CD14-positive monocyte (primary cell): Measurements from ENCODE around the gene NHERF1. TPM values are rescaled to one million over a fixed set of nuclear protein-coding genes. Genes with fewer than 3 reads are reported as not detected.

Source experiments
- DNase-seq, 3 donors: peaks; one replicate each; pipeline ENCODE4 v3.0.0-alpha.2; 2011 to 2022
- H2AFZ ChIP-seq: 2 replicates; pipeline ENCODE4 v1.6.0; 2012; ENCODE audit warnings: mild to moderate bottlenecking, low read depth, low read length, inconsistent platforms; ENCODE audit not compliant: insufficient read depth, poor library complexity, severe bottlenecking
- H3K27ac ChIP-seq, 2 donors: 1 replicate in 1 of 2; 2 replicates in 1 of 2; pipeline ENCODE4 v1.5.1; 2012 to 2013; ENCODE audit warnings: low read length in 2 of 2, control low read depth in 1 of 2, inconsistent platforms in 1 of 2, low read depth in 1 of 2, mild to moderate bottlenecking in 1 of 2
- H3K27me3 ChIP-seq, 2 donors: one replicate each; pipeline versions ENCODE4 v1.6.0 to v1.6.1; 2011 to 2013; ENCODE audit warnings: low read length in 2 of 2; ENCODE audit not compliant: control insufficient read depth in 2 of 2, insufficient read depth in 2 of 2
- H3K36me3 ChIP-seq, 2 donors: replicated peaks in 1 of 2; 1 replicate in 1 of 2; 2 replicates in 1 of 2; pipeline versions ENCODE4 v1.5.1 to v1.6.1; 2012 to 2013; ENCODE audit warnings: low read length in 2 of 2, control low read depth in 1 of 2, inconsistent platforms in 1 of 2, mild to moderate bottlenecking in 1 of 2; ENCODE audit not compliant: insufficient read depth in 2 of 2, control insufficient read depth in 1 of 2
- H3K4me1 ChIP-seq, 2 donors: 1 replicate in 1 of 2; 2 replicates in 1 of 2; pipeline versions ENCODE4 v1.5.1 to v1.6.1; 2012 to 2013; ENCODE audit warnings: low read length in 2 of 2, control low read depth in 1 of 2, inconsistent platforms in 1 of 2, mild to moderate bottlenecking in 1 of 2, moderate library complexity in 1 of 2; ENCODE audit not compliant: insufficient read depth in 2 of 2, control insufficient read depth in 1 of 2
- H3K4me2 ChIP-seq: replicated peaks from 2 replicates; pipeline ENCODE3; 2012; ENCODE audit warnings: low read length, moderate library complexity, mild to moderate bottlenecking; ENCODE audit not compliant: poor library complexity, severe bottlenecking; ENCODE audit errors: extremely low read depth
- H3K4me3 ChIP-seq, 3 experiments: fragments of 200-600 bp in 1 of 3; sonication (generic) in 1 of 3; replicated peaks in 1 of 3; 1 replicate in 2 of 3; 2 replicates in 1 of 3; pipeline ENCODE4 v1.5.1; 2011 to 2013; ENCODE audit warnings: low read length in 3 of 3, mild to moderate bottlenecking in 3 of 3, control low read depth in 2 of 3, low read depth in 2 of 3, inconsistent platforms in 1 of 3, moderate library complexity in 1 of 3
- H3K79me2 ChIP-seq: 2 replicates; pipeline ENCODE4 v1.6.0; 2012; ENCODE audit warnings: mild to moderate bottlenecking, control low read depth, inconsistent platforms, low read length, moderate library complexity; ENCODE audit not compliant: insufficient read depth
- H3K9ac ChIP-seq: 2 replicates; pipeline ENCODE4 v1.6.0; 2017; ENCODE audit warnings: low read length, mild to moderate bottlenecking; ENCODE audit not compliant: insufficient read depth, poor library complexity, severe bottlenecking
- H3K9me3 ChIP-seq, 2 donors: replicated peaks in 1 of 2; 1 replicate in 1 of 2; 2 replicates in 1 of 2; pipeline versions ENCODE4 v1.5.1 to v1.6.1; 2012 to 2013; ENCODE audit warnings: low read length in 2 of 2, control low read depth in 1 of 2; ENCODE audit not compliant: control insufficient read depth in 1 of 2, insufficient read depth in 1 of 2
- H4K20me1 ChIP-seq: 2 replicates; pipeline ENCODE4 v1.6.0; 2012; ENCODE audit warnings: mild to moderate bottlenecking, low read length, control low read depth, moderate library complexity; ENCODE audit not compliant: insufficient read depth
- H3K27ac Mint-ChIP-seq, 7 donors: one replicate each; pipeline ENCODE4 v1.8.0; 2020; ENCODE audit warnings: mild to moderate bottlenecking in 7 of 7, mixed read lengths in 7 of 7, moderate library complexity in 6 of 7, inconsistent platforms in 2 of 7
- H3K27me3 Mint-ChIP-seq, 3 donors: one replicate each; pipeline ENCODE4 v1.8.0; 2021 to 2022; ENCODE audit warnings: low read depth in 3 of 3, mild to moderate bottlenecking in 3 of 3, mixed read lengths in 3 of 3, moderate library complexity in 3 of 3, inconsistent platforms in 1 of 3
- H3K36me3 Mint-ChIP-seq, 2 donors: one replicate each; pipeline ENCODE4 v1.8.0; 2020; ENCODE audit warnings: mixed read lengths in 2 of 2, inconsistent platforms in 1 of 2, mild to moderate bottlenecking in 1 of 2
- H3K4me1 Mint-ChIP-seq: one replicate; pipeline ENCODE4 v1.8.0; 2020; ENCODE audit warnings: mild to moderate bottlenecking, mixed read lengths
- H3K4me3 Mint-ChIP-seq, 2 donors: one replicate each; pipeline ENCODE4 v1.8.0; 2020; ENCODE audit warnings: mild to moderate bottlenecking in 2 of 2, mixed read lengths in 2 of 2, moderate library complexity in 1 of 2
- H3K9me3 Mint-ChIP-seq, 7 donors: one replicate each; pipeline ENCODE4 v1.8.0; 2020 to 2022; ENCODE audit warnings: mixed read lengths in 7 of 7, mild to moderate bottlenecking in 6 of 7, moderate library complexity in 6 of 7, inconsistent platforms in 2 of 7
- WGBS: methylation state at CpG from one replicate; pipeline ENCODE4 v1.1.5; 2013; ENCODE audit warnings: missing lambda C conversion rate; ENCODE audit not compliant: insufficient coverage; 5-methylcytosine and 5-hydroxymethylcytosine counted together
- intact Hi-C, 2 donors: fragments of 100-400 bp; cut with micrococcal nuclease; formaldehyde crosslinking; loops; one replicate each; pipeline versions ENCODE4 v1.15.0 to v1.15.1; 2023
- polyA plus RNA-seq, 3 donors: library from polyadenylated mRNA; depleted of rRNA in 1 of 3; unstranded in 2 of 3; stranded (reverse) in 1 of 3; fragments of 300-500 nt in 2 of 3; fragments of >200 nt in 1 of 3; fragmentation: Illumina TruSeq in 2 of 3; gene quantifications; 1 replicate in 2 of 3; 2 replicates in 1 of 3; pipeline ENCODE4 v1.2.3, GENCODE V29; 2012 to 2021
- TF ChIP-seq, protein P1 (sequence below): fragments of 200-600 bp; IDR thresholded peaks from one replicate; pipeline ENCODE4 v1.8.0; 2022; ENCODE audit warnings: antibody characterized with exemption, mild to moderate bottlenecking

Gene NHERF1
- polyA plus RNA-seq, 3 donors = 79.5 to 149 (median 131) TPM

DNA sequence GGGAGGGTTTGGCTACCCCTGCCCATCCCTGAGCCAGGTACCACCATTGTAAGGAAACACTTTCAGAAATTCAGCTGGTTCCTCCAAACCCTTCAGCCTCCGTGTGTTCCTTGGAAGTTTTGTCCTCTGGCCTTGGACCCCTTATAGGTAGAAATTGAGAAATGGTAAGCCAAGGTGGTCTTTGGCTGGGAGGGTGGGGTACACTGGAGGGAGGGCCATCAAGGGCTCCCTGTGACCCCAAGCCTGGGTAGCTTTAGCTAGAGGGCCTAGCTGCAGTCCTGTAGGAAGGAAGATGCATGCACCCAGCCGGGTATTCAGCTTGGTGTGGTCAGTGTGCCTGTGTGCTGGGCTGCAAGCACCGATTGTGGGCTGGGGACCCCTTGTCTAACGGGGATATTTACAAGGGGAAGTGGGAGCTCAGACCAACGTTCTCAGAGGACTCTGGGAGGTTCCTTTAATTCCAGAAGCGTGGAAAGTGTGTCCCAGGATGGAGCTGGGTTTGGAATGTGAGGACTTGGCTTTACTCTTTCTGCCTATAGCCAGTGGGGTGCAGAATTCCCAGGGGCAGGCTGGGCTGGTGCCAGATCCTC, 20.9 kb downstream of the NHERF1 start:
- Mint-ChIP-seq H3K9me3 (peaks cover 0 to 2% (median 0%) of the 10 kb centered on the region in 7 donors), H3K27ac (peak overlapping the region in 1 of 7 donors; percentile 62), H3K27me3 (peaks cover 0 to 2% (median 0%) of the 10 kb centered on the region in 3 donors), H3K4me1 (peaks cover 23% of the 10 kb centered on the region), H3K36me3 (peaks cover 80 to 96% of the 10 kb centered on the region in 2 donors), H3K4me3 (no peak overlapping the region)
- H2AFZ ChIP-seq = no peak overlapping the region
- H3K4me1 ChIP-seq = peaks cover 4 to 6% of the 10 kb centered on the region in 2 donors
- H3K27me3 ChIP-seq = no peaks in the 10 kb centered on the region
- H3K79me2 ChIP-seq = peaks cover 22% of the 10 kb centered on the region
- H3K36me3 ChIP-seq = peaks cover 72 to 94% of the 10 kb centered on the region in 2 donors
- WGBS = 49% methylated on average over 5 of the region's 6 CpGs
- peaks cover 96% of the 10 kb centered on the region for H4K20me1 ChIP-seq
- H3K4me2 ChIP-seq = no peak overlapping the region
- no peaks in the 10 kb centered on the region for H3K9me3 ChIP-seq
- H3K9ac ChIP-seq = no peak overlapping the region
- no peak overlapping the region for H3K4me3 ChIP-seq
- DNase-seq = no peak
- TF ChIP-seq, protein P1, sequence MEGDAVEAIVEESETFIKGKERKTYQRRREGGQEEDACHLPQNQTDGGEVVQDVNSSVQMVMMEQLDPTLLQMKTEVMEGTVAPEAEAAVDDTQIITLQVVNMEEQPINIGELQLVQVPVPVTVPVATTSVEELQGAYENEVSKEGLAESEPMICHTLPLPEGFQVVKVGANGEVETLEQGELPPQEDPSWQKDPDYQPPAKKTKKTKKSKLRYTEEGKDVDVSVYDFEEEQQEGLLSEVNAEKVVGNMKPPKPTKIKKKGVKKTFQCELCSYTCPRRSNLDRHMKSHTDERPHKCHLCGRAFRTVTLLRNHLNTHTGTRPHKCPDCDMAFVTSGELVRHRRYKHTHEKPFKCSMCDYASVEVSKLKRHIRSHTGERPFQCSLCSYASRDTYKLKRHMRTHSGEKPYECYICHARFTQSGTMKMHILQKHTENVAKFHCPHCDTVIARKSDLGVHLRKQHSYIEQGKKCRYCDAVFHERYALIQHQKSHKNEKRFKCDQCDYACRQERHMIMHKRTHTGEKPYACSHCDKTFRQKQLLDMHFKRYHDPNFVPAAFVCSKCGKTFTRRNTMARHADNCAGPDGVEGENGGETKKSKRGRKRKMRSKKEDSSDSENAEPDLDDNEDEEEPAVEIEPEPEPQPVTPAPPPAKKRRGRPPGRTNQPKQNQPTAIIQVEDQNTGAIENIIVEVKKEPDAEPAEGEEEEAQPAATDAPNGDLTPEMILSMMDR = no peak
- no peak overlapping the region for H3K27ac ChIP-seq
- intact Hi-C loops = no loop called here

DNA sequence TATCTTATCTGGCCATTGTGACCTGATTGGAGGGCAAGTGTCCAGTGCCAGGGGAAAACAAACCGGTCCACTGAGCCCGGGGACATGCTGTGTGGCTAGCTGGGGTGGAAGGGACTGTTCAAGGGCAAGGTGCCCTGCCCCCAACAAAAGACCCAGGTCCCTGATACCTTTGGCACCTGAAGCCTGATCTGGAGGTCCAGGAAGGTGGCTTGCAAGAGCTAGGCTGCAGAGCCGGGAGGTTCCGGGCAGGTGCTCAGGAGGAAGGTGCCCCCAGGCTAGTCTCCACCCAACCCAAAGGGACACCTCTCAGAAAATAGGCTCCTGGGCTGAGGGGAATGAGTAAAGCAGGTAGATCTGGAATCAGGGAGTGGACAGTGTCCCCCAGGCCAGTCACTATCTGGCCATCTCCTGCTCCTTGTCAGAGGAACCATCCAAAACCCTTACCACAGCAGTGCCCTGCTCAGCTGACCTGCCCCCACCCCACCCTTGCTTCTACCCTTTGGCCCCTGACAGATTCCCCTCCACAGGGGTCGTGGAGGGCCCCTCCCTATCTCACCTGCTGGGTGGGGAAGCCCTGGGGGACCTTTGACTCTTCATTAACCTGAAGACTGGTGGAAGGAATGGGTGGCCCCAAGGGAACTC, 21.5 kb downstream of the NHERF1 start:
- TF ChIP-seq, protein P1 = no peak
- Histone ChIP-seq H3K4me1 (peaks cover 5 to 12% of the 10 kb centered on the region in 2 donors), H4K20me1 (peaks cover 90% of the 10 kb centered on the region), H3K36me3 (peaks cover 68 to 88% of the 10 kb centered on the region in 2 donors), H3K9ac (no peak overlapping the region), H2AFZ (no peak overlapping the region), H3K4me2 (no peak overlapping the region), H3K27me3 (no peaks in the 10 kb centered on the region), H3K9me3 (no peaks in the 10 kb centered on the region), H3K4me3 (no peak overlapping the region), H3K27ac (no peak overlapping the region), H3K79me2 (peaks cover 19% of the 10 kb centered on the region)
- peak overlapping the region in 5 of 7 donors; percentile 3 to 65 (median 61) for H3K27ac Mint-ChIP-seq
- H3K4me1 Mint-ChIP-seq = peaks cover 23% of the 10 kb centered on the region
- intact Hi-C loops = no loop called here
- WGBS = 95% methylated on average over 2 of the region's 5 CpGs
- DNase-seq = no peak
- H3K36me3 Mint-ChIP-seq = peaks cover 75 to 89% of the 10 kb centered on the region in 2 donors
- H3K27me3 Mint-ChIP-seq = peaks cover 0 to 2% (median 0%) of the 10 kb centered on the region in 3 donors
- H3K4me3 Mint-ChIP-seq = no peak overlapping the region
- peaks cover 0 to 1% (median 0%) of the 10 kb centered on the region in 7 donors for H3K9me3 Mint-ChIP-seq
